Measurements from ENCODE around the gene GRIA4.

GRIA4 gene

DNA sequence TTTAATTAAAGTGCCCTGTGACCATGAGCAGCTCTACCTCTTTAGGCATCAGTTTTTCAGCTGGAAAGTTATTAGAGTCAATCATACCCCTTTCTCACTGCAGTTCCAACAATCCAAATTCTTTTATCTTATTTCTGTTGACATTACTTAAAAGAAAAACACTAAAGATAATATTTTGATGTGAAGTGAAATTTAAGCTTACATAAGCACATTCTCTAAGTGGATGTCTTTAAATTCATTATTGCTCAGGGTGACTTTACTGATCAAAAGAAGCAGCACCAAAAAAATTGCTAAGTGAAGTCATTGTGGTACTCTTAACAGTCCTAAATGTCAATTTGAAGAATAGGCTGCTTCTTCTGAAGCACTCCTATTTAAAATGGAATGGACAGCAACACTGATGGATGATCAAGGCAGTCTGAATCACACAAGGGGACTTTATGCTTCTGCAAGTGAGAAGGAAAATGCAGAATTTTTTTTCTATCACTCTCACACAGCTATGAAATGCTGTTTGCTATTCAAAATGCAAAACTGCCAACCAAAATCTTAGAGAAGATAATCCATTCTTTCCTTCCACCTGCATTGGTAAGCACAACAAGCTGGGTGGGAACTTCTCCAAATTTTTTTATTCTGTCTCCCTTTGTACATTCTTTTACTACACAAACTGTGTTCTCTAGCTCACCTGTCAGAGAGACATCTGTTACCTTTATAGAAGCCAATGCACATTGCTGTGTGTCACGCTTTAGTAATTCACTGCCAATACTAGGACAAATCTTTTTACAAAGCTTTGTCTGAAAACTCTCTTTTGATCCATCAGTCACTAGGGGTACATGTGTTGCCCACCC, 179.9 kb downstream of the GRIA4 start:
- no peak for DNase-seq (ENCODE audit: low read depth in 3 of 3)

DNA sequence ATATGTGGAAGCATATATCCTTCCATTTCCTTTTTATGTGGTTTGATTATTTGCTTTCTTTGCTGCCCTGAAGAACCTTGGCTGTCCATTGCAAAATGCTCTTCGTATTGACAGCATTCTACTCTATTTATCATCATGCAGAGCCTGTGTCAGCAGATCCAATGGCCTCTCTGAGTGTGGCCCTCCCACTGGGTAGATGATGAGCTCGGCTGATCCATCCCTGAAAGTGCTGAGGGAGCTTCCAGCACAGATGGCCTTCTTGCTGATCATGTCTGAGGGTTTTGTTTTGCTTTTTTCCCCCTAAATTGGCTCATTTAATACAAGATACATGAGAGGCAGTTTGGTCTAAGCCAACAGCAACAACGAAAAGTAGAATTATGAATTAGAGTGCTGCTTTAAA, 181.0 kb downstream of the GRIA4 start:
- DNase-seq (ENCODE audit: low read depth in 3 of 3): no peak

DNA sequence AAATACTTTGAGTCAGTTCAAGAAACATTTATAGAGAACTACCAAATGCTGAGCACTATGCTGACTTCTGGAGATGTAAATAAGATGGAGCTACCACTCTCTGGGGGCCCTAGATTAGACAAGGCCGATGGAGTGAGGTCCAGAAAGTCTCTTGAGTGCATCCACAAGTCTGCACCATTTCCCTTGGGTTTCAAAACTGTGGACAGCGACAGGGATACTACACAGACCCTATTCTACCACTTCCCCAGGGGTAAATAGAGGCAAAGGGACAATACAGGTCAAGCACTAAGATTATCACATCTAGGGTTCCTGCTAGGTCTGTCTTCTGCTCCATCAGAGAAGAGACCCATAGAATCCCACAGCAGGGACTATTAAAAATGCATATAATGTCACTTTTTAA, 183.2 kb downstream of the GRIA4 start:
- DNase-seq (ENCODE audit: low read depth in 3 of 3): no peak

DNA sequence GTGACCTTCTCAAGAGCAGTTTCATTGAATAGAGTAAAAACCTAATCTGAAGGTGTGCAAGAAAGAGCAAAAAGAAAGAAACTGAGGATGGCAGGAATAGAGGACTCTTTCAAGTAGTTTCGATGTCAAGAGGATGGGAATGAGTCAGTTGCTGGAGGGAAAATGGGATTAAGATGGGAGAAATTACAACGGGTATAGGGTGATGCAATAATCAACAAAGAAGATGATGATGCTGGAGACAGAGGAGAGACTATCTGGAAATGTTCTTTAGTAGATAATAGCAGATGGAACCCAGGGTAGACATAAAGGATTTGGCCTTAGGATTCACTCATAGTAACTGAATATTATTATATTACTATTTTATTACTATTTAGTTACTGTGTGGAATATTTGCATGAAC, 189.4 kb downstream of the GRIA4 start:
- no peak for DNase-seq (ENCODE audit: low read depth in 3 of 3)

DNA sequence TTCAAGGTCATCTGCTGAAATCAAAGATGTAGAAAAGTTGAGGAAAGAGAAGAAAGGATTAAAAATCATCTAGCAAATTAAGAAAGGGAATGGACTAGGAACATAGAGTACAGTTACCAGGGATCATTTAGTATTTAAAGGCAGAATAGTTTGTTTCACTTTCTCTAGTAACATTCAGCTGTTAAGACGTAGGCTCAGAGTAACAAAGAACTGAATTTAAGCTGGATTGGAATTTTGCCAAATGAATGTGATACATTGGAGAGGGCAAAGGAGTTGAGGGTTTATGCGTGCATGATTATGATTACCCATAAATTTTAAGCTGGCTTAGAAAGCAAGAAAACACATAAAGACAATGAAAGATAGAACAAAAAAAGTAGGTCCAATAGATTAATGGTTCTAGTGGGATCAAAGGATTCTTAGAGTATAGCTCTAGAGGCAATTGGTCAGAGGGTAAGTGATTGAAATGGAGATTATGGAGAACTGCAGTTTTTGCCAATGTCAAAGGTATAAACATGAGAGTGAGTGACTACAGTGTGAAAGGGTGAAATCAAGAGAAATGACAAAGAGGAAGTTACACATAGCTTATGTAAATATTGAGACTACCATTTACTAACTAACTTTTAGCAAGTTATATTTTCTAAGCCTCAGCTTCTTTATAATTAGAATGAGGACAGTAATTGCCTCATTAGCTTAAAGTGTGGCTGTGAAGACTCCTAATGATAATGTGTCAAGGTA, 190.0 kb downstream of the GRIA4 start:
- no peak for DNase-seq (ENCODE audit: low read depth in 3 of 3)

DNA sequence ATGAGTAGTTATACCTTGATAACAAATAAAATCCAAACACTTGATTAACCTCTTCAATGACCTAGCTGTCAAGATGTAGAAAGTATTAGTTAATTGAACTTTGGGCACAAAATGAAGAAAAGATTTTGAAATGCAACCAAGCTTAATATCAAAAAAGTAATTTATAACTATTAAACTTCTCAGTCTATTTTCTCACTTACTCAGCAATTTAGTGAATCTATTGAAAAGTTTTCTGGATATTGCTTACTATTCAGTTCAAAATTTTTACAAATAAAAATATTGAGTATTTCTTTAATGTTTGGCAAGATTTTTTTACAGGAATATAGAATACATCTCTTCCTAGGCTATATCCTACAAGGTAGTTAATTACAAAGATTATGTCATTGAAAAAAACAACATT, 192.5 kb downstream of the GRIA4 start:
- DNase-seq (ENCODE audit: low read depth in 3 of 3): no peak

DNA sequence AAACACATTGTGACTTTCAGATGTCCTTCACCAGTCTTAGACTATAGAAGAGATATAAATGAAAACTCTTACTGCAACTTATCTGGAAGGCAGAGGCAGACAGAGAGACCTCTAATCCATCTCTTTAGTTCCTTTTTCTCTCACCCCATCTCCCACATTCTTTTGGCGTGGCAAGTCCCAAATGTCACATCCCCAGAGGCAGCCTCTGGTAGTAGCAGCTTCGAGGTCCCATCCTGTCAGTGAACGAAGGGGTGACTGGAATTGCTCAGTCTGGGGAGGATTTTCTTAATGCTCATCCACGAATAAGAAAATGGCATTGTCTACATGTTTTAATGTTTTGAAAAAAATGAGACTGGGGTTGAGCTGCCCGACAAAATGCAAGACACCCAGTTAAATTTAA, 201.4 kb downstream of the GRIA4 start:
- no peak for DNase-seq (ENCODE audit: low read depth in 3 of 3)

DNA sequence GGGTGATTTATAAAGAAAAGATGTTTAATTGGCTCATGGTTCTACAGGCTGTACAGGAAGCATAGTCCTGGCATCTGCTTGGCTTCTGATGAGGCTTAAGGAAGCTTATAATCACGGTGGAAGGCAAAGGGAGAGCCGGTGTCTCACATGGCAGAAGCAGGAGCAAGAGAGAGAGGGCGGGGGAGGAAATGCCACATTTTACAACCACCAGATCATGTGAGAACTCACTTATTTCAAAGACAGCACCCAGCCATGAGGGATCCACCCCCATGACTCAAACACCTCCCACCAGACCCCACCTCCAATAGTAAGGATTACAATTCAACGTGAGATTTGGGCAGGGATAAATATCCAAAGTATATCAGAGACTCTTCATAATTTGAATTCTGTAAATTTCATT, 211.5 kb downstream of the GRIA4 start:
- DNase-seq (ENCODE audit: low read depth in 3 of 3): no peak

DNA sequence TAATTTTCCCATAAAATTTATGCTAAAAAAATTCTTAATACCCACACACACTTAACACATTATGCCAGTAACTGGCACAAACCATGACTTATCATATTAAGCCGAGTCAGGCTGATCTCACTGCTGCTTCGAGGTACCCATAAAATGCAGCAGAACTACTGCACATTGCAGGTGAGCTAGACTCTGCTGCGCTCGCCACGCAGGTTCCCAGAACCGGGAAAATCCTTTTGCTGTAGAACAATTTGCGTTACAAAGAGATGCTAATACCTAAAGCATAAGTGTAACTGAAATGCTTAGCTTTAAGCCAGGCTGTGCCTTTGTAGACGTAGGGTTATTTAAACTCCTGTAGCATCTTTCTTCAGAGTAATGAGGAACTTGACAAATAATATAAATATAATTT, 211.9 kb downstream of the GRIA4 start:
- DNase-seq (ENCODE audit: low read depth in 3 of 3): no peak

DNA sequence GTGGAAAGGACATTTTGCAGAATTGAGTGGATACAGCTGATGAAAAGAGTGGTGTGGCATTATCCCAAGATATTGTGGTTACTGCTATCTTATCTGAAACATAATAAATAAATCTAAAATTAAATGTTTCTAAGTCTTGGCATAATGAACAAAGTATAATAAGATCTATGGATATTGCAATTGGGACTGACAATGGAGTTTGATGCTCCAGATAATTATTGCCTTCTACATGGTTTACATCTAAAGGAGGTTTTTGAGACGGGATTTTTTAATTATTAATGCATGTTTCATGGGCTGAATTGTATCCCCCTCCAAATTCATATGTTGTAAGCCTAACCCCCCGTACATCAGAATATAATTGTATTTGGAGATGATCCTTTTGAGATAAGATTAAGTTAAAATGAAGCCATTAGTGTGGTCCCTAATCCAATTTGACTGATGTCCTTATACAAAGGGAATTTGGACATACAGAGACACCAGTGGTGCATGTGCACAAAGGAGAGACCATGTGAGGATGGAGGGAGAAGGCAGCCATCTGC, 213.7 kb downstream of the GRIA4 start:
- DNase-seq (ENCODE audit: low read depth in 3 of 3): no peak

DNA sequence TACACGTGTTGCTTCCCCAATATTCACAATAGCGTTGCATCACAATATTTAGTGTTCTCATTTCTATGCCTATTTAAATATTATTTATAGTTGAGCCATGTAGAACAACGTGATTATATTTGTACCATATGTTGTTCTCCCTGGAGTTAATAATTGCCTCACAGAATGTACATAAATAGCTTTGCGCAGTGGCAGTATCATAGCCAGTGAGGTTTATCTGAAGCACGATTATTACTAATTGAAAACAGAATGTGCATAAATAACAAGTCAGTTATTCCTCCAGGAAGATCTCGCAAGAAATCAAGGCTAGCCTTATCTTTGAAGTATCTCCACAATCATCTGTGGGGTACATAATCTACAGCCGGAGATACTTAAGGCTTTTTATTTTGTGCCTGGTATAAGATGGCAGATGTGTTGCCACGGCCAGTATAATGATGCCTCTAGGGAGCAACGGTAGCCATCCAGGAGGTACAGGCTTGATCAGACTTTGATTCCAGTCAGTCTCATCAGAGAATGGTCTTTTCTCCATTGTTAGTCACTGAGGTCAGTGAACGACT, 214.7 kb downstream of the GRIA4 start:
- no peak for DNase-seq (ENCODE audit: low read depth in 3 of 3)

DNA sequence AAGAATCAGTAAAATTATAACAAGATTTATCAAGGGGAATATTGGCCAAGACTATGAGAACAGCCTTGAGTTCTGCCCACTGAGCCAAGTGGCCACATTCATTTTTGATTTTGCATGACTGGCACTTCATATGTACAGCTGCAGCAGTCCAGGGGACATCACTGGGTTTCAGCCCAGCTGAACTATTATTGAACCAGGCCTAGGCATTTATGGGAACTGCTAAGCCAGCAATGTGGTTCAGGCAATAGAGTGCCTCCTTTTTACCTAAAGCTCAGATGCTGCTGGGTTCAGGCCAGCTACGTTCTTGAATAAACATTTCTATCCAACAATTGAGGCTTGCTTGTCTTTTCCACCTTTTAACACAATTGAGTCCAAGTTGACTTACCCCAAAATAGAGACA, 215.3 kb downstream of the GRIA4 start:
- DNase-seq (ENCODE audit: low read depth in 3 of 3): no peak

DNA sequence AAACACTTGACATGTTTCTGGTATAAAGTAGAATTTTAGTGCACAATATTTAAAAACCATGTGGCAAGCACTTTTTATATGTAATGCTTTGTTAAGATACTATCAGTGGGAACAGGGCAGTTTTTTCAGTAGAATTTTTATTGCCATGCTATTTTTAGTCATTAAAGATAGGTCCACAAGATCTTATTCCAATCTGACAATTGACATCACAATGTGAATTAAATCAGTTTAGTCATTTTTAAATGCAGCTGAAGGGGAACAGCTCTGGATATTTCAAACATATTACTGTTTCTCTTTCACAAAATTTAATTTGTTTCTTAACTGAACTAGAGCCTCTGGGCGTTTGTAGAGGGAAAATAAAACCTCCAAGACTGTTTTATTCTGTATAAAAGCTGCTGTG, 218.0 kb downstream of the GRIA4 start:
- DNase-seq (ENCODE audit: low read depth in 3 of 3): no peak

DNA sequence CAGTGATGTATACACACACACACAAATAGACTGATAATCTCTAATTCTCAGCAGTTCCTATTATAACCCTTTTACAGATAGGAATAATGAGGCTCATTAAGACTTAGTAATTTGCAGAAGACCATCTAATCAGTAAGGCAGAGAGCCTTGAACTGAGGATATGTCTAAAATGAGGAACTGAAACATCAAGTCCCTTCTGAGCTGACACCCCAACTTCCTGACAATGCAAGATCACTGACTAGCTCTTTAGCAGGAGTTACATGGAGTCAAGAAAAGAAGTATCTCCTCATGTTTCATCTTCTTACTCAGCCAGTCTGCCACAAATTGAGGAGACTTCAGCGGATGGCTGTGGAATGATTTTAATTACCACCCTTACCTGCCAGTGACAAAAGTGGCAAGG, 219.2 kb downstream of the GRIA4 start:
- DNase-seq (ENCODE audit: low read depth in 3 of 3): no peak

DNA sequence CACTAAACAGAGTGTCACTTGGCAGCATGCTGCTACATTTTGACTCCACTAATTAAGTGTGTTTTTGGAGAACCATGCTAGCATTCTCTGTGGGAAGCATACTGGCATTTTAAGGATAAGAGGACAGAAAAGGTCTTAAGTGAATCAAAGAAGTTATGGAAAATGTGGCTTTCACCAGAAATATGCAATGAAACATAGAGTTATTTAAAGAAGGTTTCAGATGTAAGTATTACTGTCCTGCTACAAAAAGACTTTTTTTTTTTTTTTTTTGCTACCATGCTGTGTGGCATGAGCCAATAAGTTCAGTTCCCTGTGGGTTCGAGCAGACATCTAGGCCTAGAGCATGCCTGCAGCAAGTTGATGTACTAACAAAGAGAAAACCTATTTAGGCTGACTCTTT, 224.6 kb downstream of the GRIA4 start:
- no peak for DNase-seq (ENCODE audit: low read depth in 3 of 3)

DNA sequence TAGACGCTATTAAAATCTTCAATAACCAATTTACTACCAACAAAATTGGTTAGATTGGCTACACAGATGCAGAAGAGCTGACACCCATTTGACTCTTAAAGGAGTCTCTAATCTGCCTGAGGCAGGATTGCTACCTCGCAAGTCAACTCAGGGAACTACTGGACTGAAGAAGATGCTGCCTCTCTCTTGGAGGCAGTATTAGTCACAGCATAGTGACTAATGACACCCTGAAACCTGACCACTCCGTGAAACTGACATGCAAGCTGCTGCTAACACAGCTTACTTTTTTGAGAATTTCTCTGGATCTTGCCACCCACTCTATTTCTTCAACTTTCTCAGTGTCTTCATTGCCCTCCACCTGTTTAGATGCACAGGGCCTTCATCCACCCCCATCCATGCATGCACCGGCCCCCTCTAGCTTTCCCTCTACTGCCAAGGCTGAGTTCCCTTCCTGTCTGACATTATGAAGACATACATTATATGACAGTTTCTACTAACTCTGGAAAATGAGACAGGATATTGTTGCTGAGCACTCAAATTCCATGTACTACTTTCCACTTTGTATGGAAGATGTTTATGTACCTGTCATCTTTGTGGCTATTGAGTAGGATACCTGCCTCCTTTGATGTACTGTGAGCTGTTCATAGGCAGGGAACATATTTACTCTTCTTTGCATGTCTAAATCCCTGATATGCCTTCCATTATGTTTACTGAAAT, 229.0 kb downstream of the GRIA4 start:
- DNase-seq (ENCODE audit: low read depth in 3 of 3): no peak

DNA sequence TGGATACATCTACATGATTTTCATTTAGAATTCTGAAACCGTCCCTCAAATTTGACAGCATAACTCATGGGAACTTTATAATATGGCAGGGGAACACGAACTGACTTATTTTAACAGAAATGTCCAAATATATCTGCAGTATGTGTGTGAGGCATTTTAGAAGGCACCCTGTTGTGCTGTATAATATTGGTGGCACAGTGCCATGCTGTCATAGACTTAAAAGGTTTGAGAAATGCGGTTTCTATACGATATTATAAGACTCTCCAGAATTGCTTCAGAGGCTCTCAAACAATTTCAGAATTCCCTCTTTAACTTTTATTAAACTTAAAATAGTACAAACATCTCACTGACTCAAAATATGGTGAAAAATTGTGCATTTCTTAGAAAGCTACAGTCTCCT, 230.5 kb downstream of the GRIA4 start:
- no peak for DNase-seq (ENCODE audit: low read depth in 3 of 3)

DNA sequence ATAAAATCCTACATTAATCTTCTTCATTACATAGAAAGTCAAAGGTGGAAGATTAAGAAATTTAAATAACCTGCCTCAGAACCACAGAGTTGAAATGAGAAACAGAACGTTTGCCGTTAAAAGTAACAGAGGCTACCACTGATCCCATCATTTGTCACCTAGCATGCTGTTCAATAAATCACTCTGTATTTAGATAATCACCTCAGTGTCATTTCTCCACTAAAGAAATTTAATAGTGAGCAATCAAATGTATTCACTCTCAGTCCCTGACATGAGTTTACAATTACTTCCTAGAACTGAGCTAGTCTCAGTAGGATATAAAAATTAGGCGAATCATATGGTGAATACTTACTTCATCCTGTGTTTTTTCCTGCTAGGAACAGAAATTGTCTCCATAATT, 242.5 kb downstream of the GRIA4 start:
- no peak for DNase-seq (ENCODE audit: low read depth in 3 of 3)

DNA sequence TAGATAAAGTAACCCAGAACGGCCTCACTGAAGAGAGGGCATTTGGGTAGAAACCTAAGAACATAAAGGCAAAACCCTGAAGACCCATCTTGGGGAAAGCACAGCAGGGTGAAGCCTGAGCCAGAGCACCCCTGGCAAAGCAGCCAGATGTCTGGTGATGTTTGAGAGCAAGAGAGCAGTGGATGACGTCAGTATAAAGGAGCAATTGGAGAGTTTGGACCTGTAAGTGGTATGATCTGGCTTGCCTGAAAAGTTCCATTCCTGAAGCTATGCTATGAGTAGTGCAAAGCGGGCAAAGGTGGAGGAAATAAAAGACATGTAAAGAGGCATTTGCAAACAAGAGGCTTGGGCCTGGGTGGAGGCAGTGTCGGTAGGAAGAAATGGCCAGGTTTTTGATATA, 244.4 kb downstream of the GRIA4 start:
- DNase-seq (ENCODE audit: low read depth in 3 of 3): no peak

DNA sequence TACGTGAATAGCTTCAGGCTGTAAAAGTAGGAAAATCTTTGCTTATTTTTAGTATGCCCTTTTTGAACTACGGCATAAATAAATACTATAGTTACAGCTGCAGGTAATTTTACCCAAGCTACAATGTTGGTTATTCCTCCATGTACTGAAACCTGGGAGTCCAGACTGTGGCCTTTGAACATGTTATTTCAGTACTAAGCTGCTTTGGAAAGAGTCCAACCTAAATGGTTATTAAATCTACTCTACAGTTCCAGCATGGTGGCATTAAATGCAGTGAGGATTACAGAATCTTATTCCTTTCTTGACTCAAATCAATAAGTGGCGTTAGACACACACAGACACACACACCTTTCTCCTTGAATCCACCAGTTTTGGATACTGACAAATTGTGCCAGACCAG, 247.1 kb downstream of the GRIA4 start:
- DNase-seq (ENCODE audit: low read depth in 3 of 3): no peak

DNA sequence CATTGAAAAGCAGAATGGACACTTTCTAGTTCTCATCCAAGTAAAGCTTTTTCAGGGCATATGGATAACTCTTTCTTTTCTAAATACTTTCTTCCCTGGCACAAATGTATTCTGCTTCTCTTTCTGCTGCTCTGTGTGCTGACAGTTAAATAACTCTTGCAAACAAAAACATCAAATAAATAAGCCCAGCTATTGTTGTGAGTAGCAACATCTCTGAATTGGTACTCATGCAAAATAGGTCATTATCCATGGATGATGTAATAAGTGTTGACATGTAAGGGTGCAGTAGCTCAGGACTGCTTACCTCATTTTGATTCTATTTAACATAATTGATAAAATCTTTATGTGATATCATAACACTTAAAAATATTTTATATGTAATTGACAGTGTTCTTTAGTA, 247.9 kb downstream of the GRIA4 start:
- no peak for DNase-seq (ENCODE audit: low read depth in 3 of 3)

DNA sequence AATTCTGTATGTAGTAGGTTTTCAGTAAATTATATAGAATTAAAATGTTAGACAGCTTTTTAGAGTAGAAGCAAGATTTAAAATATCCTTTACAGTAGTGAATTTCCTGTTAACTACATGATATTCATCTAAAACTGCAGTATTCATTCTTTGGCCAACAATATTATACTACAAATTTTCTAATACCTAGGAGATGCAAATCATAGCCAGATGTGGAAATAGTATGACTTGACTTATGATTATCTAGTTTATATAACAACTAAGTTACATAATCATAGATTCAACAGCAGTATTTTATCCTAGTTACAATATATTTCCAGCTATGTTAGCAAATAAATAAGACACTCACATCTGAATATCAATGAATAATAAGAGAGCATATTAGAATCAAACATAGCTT, 249.0 kb downstream of the GRIA4 start:
- DNase-seq (ENCODE audit: low read depth in 3 of 3): no peak
